ENCODE results near the gene ACOXL.

Gene ACOXL

GRCh38 chr2:110990440-110990839 is 258.1 kb downstream of the ACOXL start:
- H3K4me3 ChIP-seq (replicated peaks; ENCODE audit: low read depth, low read length) = no peak overlapping the region
- no peaks in the 10 kb centered on the region for H3K36me3 ChIP-seq (ENCODE audit: control insufficient read depth, insufficient read depth, low read length)
- DNase-seq (ENCODE audit: extremely low read depth, insufficient read length) = no peak
- H3K27me3 ChIP-seq (replicated peaks; ENCODE audit: control insufficient read depth, insufficient read depth, low read length) = no peaks in the 10 kb centered on the region; the same call in 1 of the 2 replicates
- no peak for TF ChIP-seq CTCF (IDR thresholded peaks at IDR 0.05; ENCODE audit: insufficient read depth, low read length, poor library complexity, severe bottlenecking)

- TF ChIP-seq CTCF (IDR thresholded peaks at IDR 0.05; ENCODE audit: insufficient read depth, low read length, poor library complexity, severe bottlenecking) = no peak
- DNase-seq (ENCODE audit: extremely low read depth, insufficient read length) = no peak
- Histone ChIP-seq H3K4me3 (replicated peaks; ENCODE audit: low read depth, low read length) (no peak overlapping the region), H3K27me3 (replicated peaks; ENCODE audit: control insufficient read depth, insufficient read depth, low read length) (no peaks in the 10 kb centered on the region; the same call in 1 of the 2 replicates), H3K36me3 (ENCODE audit: control insufficient read depth, insufficient read depth, low read length) (no peaks in the 10 kb centered on the region)
Measured at GRCh38 chr2:110991911-110992310, 259.5 kb downstream of the ACOXL start.

- no peaks in the 10 kb centered on the region for H3K36me3 ChIP-seq (ENCODE audit: control insufficient read depth, insufficient read depth, low read length)
- no peak for DNase-seq (ENCODE audit: extremely low read depth, insufficient read length)
- H3K4me3 ChIP-seq (replicated peaks; ENCODE audit: low read depth, low read length) = no peak overlapping the region
- no peaks in the 10 kb centered on the region; the same call in 1 of the 2 replicates for H3K27me3 ChIP-seq (replicated peaks; ENCODE audit: control insufficient read depth, insufficient read depth, low read length)
- TF ChIP-seq CTCF (IDR thresholded peaks at IDR 0.05; ENCODE audit: insufficient read depth, low read length, poor library complexity, severe bottlenecking) = no peak
Measured at GRCh38 chr2:110992886-110993285, 260.5 kb downstream of the ACOXL start.

GRCh38 chr2:110993557-110994231 is 261.3 kb downstream of the ACOXL start:
- no peak for DNase-seq (ENCODE audit: extremely low read depth, insufficient read length)
- H3K36me3 ChIP-seq (ENCODE audit: control insufficient read depth, insufficient read depth, low read length) = no peaks in the 10 kb centered on the region
- H3K27me3 ChIP-seq (replicated peaks; ENCODE audit: control insufficient read depth, insufficient read depth, low read length) = no peaks in the 10 kb centered on the region
- H3K4me3 ChIP-seq (replicated peaks; ENCODE audit: low read depth, low read length) = no peak overlapping the region
- no peak for TF ChIP-seq CTCF (IDR thresholded peaks at IDR 0.05; ENCODE audit: insufficient read depth, low read length, poor library complexity, severe bottlenecking)

GRCh38 chr2:110994250-110994961 is 262.0 kb downstream of the ACOXL start:
- TF ChIP-seq CTCF (IDR thresholded peaks at IDR 0.05; ENCODE audit: insufficient read depth, low read length, poor library complexity, severe bottlenecking) = no peak
- Histone ChIP-seq H3K36me3 (ENCODE audit: control insufficient read depth, insufficient read depth, low read length) (no peaks in the 10 kb centered on the region), H3K4me3 (replicated peaks; ENCODE audit: low read depth, low read length) (no peak overlapping the region), H3K27me3 (replicated peaks; ENCODE audit: control insufficient read depth, insufficient read depth, low read length) (no peaks in the 10 kb centered on the region)
- no peak for DNase-seq (ENCODE audit: extremely low read depth, insufficient read length)

Measured in GM06990 (cell line).